Hepatocyte (in vitro differentiated cells): ENCODE measurements around the gene KSR1. TPM values are rescaled to one million over a fixed set of nuclear protein-coding genes. Genes with fewer than 3 reads are reported as not detected.
"Not testable (repeated sequence)": the region's sequence is repeated elsewhere in the genome, so short reads cannot be mapped to it uniquely, and the experiment has no call there.

Source experiments
- DNase-seq: peaks from one replicate; pipeline ENCODE4 v3.0.0-alpha.2; 2016; ENCODE audit warnings: low spot score
- H2AFZ ChIP-seq: fragments of 200-600 bp; sonication (generic); 2 replicates; pipeline ENCODE4 v1.6.0; 2016; ENCODE audit warnings: antibody characterized with exemption, mild to moderate bottlenecking
- H3K27ac ChIP-seq: fragments of 200-600 bp; sonication (generic); 2 replicates; pipeline ENCODE4 v1.5.1; 2016; ENCODE audit warnings: mild to moderate bottlenecking
- H3K27me3 ChIP-seq: fragments of 200-600 bp; sonication (generic); 2 replicates; pipeline ENCODE4 v1.6.1; 2016
- H3K36me3 ChIP-seq: fragments of 200-600 bp; sonication (generic); replicated peaks from 2 replicates; pipeline ENCODE4 v1.5.1; 2016; ENCODE audit warnings: low read depth; ENCODE audit not compliant: insufficient read depth
- H3K4me1 ChIP-seq: fragments of 200-600 bp; sonication (generic); 2 replicates; pipeline ENCODE4 v1.5.1; 2016; ENCODE audit warnings: mild to moderate bottlenecking, moderate library complexity; ENCODE audit not compliant: insufficient read depth
- H3K4me2 ChIP-seq: fragments of 200-600 bp; sonication (generic); 2 replicates; pipeline ENCODE4 v1.6.0; 2016
- H3K4me3 ChIP-seq: fragments of 200-600 bp; sonication (generic); 2 replicates; pipeline ENCODE4 v1.5.1; 2016; ENCODE audit warnings: mild to moderate bottlenecking
- H3K79me2 ChIP-seq: fragments of 200-600 bp; sonication (generic); 2 replicates; pipeline ENCODE4 v1.6.0; 2017; ENCODE audit warnings: mild to moderate bottlenecking
- H3K9me2 ChIP-seq: fragments of 200-600 bp; sonication (generic); replicated peaks from 2 replicates; pipeline ENCODE4 v1.6.0; 2017; ENCODE audit warnings: mild to moderate bottlenecking; ENCODE audit not compliant: insufficient read depth
- H3K9me3 ChIP-seq: fragments of 200-600 bp; sonication (generic); 2 replicates; pipeline ENCODE4 v1.5.1; 2016; ENCODE audit warnings: low read depth, mild to moderate bottlenecking
- H4K20me1 ChIP-seq: fragments of 200-600 bp; sonication (generic); 2 replicates; pipeline ENCODE4 v1.6.0; 2016; ENCODE audit warnings: mild to moderate bottlenecking; ENCODE audit not compliant: insufficient read depth, poor library complexity, severe bottlenecking
- EZH2 ChIP-seq: fragments of 200-600 bp; sonication (generic); IDR thresholded peaks from 2 replicates; pipeline ENCODE4 v1.6.1; 2016; ENCODE audit warnings: antibody characterized with exemption, mild to moderate bottlenecking, borderline replicate concordance
- EZH2phosphoT487 ChIP-seq: fragments of 200-600 bp; sonication (generic); IDR thresholded peaks from one replicate; pipeline ENCODE4 v1.6.1; 2018; ENCODE audit warnings: antibody characterized with exemption, mild to moderate bottlenecking, low read depth, moderate library complexity; ENCODE audit not compliant: unreplicated experiment, severe bottlenecking
- WGBS: methylation state at CpG from one replicate; pipeline ENCODE4 v1.1.6; 2016; ENCODE audit warnings: low lambda C conversion rate; ENCODE audit errors: missing lambda C conversion rate; 5-methylcytosine and 5-hydroxymethylcytosine counted together
- polyA plus RNA-seq: library from polyadenylated mRNA; unstranded; fragments of >200 nt; fragmentation: Nextera tagmentation; extraction: Ambion mirVana; gene quantifications from 2 replicates; pipeline ENCODE4 v1.2.1, GENCODE V29; 2016
- total RNA-seq: library from RNA; depleted of rRNA; stranded (reverse); fragments of >200 nt; gene quantifications from 2 replicates; pipeline ENCODE4 v1.2.3, GENCODE V29; 2014
- TF ChIP-seq, protein P1 (sequence below): fragments of 200-600 bp; sonication (generic); IDR thresholded peaks from 2 replicates; pipeline ENCODE4 v1.5.1; 2016; ENCODE audit warnings: antibody characterized with exemption, mild to moderate bottlenecking; ENCODE audit not compliant: poor library complexity

Gene KSR1
- total and polyA plus RNA-seq, 2 experiments from 2014 or later = 16.2 to 32.6 TPM

DNA sequence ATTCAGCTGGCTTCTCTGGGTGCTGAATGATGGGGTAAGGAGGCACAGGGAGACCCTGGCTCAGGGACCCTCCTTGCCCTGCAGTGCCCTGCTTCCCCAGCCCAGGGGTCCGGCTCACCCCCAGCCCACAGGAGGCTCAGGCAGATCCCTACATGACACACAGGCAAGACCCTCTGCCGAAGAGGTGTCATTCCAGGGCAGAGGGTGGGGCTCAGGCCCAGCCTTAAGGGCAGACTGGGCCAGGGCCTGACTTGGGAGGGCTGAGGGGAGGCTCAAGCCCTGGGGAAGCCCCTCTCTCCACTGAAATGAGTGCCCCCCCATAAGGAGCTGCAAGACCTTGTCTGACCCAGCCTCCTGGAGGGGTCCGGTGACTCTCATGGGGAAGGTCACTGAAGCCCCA is 30.3 kb upstream of the KSR1 start:
- Histone ChIP-seq H3K4me3 (no peak overlapping the region), H3K4me2 (no peak overlapping the region), H3K27ac (no peak overlapping the region), H3K9me2 (no peaks in the 10 kb centered on the region), H3K27me3 (no peaks in the 10 kb centered on the region), H2AFZ (no peak overlapping the region), H4K20me1 (no peaks in the 10 kb centered on the region), H3K4me1 (no peaks in the 10 kb centered on the region), H3K36me3 (no peaks in the 10 kb centered on the region), H3K79me2 (no peaks in the 10 kb centered on the region), H3K9me3 (no peaks in the 10 kb centered on the region)
- no peak for DNase-seq
- TF ChIP-seq EZH2 (no peak), EZH2phosphoT487 (no peak)
- TF ChIP-seq, protein P1, sequence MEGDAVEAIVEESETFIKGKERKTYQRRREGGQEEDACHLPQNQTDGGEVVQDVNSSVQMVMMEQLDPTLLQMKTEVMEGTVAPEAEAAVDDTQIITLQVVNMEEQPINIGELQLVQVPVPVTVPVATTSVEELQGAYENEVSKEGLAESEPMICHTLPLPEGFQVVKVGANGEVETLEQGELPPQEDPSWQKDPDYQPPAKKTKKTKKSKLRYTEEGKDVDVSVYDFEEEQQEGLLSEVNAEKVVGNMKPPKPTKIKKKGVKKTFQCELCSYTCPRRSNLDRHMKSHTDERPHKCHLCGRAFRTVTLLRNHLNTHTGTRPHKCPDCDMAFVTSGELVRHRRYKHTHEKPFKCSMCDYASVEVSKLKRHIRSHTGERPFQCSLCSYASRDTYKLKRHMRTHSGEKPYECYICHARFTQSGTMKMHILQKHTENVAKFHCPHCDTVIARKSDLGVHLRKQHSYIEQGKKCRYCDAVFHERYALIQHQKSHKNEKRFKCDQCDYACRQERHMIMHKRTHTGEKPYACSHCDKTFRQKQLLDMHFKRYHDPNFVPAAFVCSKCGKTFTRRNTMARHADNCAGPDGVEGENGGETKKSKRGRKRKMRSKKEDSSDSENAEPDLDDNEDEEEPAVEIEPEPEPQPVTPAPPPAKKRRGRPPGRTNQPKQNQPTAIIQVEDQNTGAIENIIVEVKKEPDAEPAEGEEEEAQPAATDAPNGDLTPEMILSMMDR = no peak
- WGBS = 97% methylated on average over 3 of the region's 3 CpGs

DNA sequence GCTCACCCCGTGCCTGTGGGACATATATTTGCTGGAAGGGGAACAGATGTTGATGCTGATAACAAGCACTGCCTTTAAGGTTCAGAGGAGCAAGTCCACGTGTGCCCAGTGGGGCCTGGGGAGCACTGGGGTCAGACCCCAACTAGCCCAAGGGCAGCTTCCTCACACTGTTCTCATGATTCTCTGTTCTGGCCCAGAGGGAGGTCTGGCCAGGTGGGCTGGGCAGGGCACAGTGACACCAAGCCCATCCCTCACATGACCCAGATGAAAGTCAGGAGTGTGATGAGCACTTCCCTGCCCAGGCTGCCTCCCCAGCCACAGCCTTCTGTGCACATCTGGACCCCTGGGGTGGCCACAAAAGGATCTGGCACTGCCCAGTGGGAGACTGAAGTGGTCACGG is 29.8 kb upstream of the KSR1 start:
- not testable (repeated sequence) for H4K20me1 ChIP-seq, H3K4me2 ChIP-seq, DNase-seq, H3K9me3 ChIP-seq, H3K27me3 ChIP-seq, H3K4me3 ChIP-seq, H3K27ac ChIP-seq, H3K36me3 ChIP-seq, H3K4me1 ChIP-seq, H3K79me2 ChIP-seq, H3K9me2 ChIP-seq, H2AFZ ChIP-seq
- 75% methylated on average over 3 of the region's 3 CpGs for WGBS

DNA sequence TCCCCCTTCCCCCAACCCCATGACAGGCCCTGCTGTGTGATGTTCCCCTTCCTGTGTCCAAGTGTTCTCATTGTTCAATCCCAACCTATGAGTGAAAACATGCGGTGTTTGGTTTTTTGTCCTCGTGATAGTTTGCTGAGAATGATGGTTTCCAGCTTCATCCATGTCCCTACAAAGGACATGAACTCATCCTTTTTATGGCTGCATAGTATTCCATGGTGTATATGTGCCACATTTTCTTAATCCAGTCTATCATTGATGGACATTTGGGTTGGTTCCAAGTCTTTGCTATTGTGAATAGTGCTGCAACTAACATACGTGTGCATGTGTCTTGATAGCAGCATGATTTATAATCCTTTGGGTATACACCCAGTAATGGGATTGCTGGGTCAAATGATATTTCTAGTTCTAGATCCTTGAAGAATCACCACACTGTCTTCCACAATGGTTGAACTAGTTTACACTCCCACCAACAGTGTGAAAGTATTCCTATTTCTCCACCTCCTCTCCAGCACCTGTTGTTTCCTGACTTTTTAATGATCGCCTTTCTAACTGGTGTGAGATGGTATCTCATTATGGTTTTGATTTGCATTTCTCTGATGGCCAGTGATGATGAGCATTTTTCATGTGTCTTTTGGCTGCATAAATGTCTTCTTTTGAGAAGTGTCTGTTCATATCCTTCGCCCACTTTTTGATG is 28.9 kb upstream of the KSR1 start:
- H3K36me3 ChIP-seq, H4K20me1 ChIP-seq, DNase-seq, H3K4me3 ChIP-seq, H3K27ac ChIP-seq, H3K9me3 ChIP-seq, H3K9me2 ChIP-seq, H3K4me1 ChIP-seq, H3K79me2 ChIP-seq, H3K4me2 ChIP-seq, H2AFZ ChIP-seq, H3K27me3 ChIP-seq: not testable (repeated sequence)
- 90% methylated on average over 5 of the region's 5 CpGs for WGBS

DNA sequence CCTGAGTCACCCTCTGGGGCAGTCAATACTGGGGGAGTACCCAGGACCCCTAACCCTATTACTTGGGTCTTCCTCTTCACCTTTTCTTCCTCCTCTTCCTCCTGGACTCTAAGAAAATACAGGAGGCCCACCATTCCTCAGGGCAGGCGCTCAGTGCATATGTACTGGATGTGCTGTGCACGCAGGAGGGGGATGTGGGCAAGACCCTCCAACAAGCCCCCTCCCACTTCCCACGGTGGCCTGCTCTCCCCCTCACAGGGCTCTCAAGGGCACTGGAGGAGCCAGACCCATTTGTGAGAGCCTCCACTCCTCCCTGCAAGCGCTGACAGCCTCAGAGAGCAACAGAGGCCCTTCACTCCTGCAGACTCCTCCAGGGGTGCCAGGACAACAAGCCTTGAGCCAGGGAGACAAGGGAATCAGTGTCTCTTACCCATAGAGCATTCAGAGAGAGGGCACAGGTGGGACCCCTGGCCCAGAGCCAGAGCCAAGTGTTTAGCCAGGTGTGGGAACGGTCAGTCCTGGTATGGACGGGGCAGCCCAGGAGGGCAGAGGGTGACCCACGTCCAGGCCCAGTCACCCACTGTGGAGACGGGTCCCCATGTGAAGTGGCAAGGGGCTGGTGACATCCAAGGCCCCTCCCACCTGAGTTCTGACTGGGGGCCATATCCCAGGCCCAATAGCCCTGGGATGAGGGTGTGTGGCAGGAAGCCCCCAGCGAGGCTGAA is 27.3 kb upstream of the KSR1 start:
- no peak for TF ChIP-seq EZH2phosphoT487
- TF ChIP-seq EZH2 = no peak
- TF ChIP-seq, protein P1 = no peak
- Histone ChIP-seq H3K27me3 (no peaks in the 10 kb centered on the region), H3K4me3 (no peak overlapping the region), H3K4me1 (no peaks in the 10 kb centered on the region), H3K9me3 (no peaks in the 10 kb centered on the region), H3K27ac (no peak overlapping the region), H3K36me3 (no peaks in the 10 kb centered on the region), H3K9me2 (no peaks in the 10 kb centered on the region), H2AFZ (no peak overlapping the region), H3K79me2 (no peaks in the 10 kb centered on the region), H3K4me2 (no peak overlapping the region), H4K20me1 (no peaks in the 10 kb centered on the region)
- 96% methylated on average over 9 of the region's 9 CpGs for WGBS
- DNase-seq = no peak
